ENCODE data around the gene KLB. TPM values are rescaled to one million over a fixed set of nuclear protein-coding genes. Genes with fewer than 3 reads are reported as not detected.

Gene KLB
- total and polyA plus RNA-seq, 4 donors, result 13.5 to 31.0 (median 22.8) TPM

- WGBS, result 92% methylated on average over 6 of the region's 6 CpGs
- no peaks in the 10 kb centered on the region for H3K9me3 ChIP-seq (ENCODE audit: control insufficient read depth in 4 of 4, low read length in 3 of 4)
- no peak overlapping the region for H3K9ac ChIP-seq (ENCODE audit: low read depth in 1 of 2, low read length in 2 of 2)
- DNase-seq (ENCODE audit: low spot score), result no peak
- H3K27ac ChIP-seq (ENCODE audit: low read depth in 1 of 2, low read length in 2 of 2), result no peak overlapping the region
- TF ChIP-seq EGR1 (IDR thresholded peaks at IDR 0.05; ENCODE audit: low read depth in 2 of 2) (no peak), SP1 (IDR thresholded peaks at IDR 0.05) (no peak)
- H3K4me3 ChIP-seq (ENCODE audit: low read depth in 1 of 3, low read length in 3 of 3), result no peak overlapping the region
- peaks cover 11 to 34% (median 25%) of the 10 kb centered on the region in 4 donors for H3K4me1 ChIP-seq (ENCODE audit: control insufficient read depth in 4 of 4, insufficient read depth in 4 of 4, low read length in 3 of 4)
- H3K36me3 ChIP-seq (ENCODE audit: control insufficient read depth in 4 of 4, insufficient read depth in 3 of 4, low read depth in 1 of 4, low read length in 3 of 4), result peaks cover 19 to 63% (median 53%) of the 10 kb centered on the region in 4 donors
- H3K27me3 ChIP-seq (ENCODE audit: control insufficient read depth in 4 of 4, insufficient read depth in 4 of 4, low read length in 3 of 4), result no peaks in the 10 kb centered on the region
Measured at GRCh38 chr4:39452153-39452859, 45.6 kb downstream of the KLB start.

- Histone ChIP-seq H3K9ac (ENCODE audit: low read depth in 1 of 2, low read length in 2 of 2) (no peak overlapping the region), H3K27ac (ENCODE audit: low read depth in 1 of 2, low read length in 2 of 2) (no peak overlapping the region), H3K4me1 (ENCODE audit: control insufficient read depth in 4 of 4, insufficient read depth in 4 of 4, low read length in 3 of 4) (peaks cover 14 to 41% (median 31%) of the 10 kb centered on the region in 4 donors), H3K27me3 (ENCODE audit: control insufficient read depth in 4 of 4, insufficient read depth in 4 of 4, low read length in 3 of 4) (no peaks in the 10 kb centered on the region), H3K36me3 (ENCODE audit: control insufficient read depth in 4 of 4, insufficient read depth in 3 of 4, low read depth in 1 of 4, low read length in 3 of 4) (peaks cover 19 to 64% (median 53%) of the 10 kb centered on the region in 4 donors), H3K4me3 (ENCODE audit: low read depth in 1 of 3, low read length in 3 of 3) (no peak overlapping the region), H3K9me3 (ENCODE audit: control insufficient read depth in 4 of 4, low read length in 3 of 4) (no peaks in the 10 kb centered on the region)
- DNase-seq (ENCODE audit: low spot score), result no peak
- 92% methylated on average over 11 of the region's 11 CpGs for WGBS
- no peak for TF ChIP-seq REST (IDR thresholded peaks at IDR 0.05)
Measured at GRCh38 chr4:39452860-39453587, 46.3 kb downstream of the KLB start.

- TF ChIP-seq CTCF (IDR thresholded peaks at IDR 0.05; ENCODE audit: low read depth, low read length, missing input control) (no peak), GABPA (IDR thresholded peaks at IDR 0.05 in 1 of 2, conservative IDR thresholded peaks at IDR 0.05 in 1 of 2) (no peak), FOXA2 (IDR thresholded peaks at IDR 0.05) (no peak)
- Histone ChIP-seq H3K9ac (ENCODE audit: low read depth in 1 of 2, low read length in 2 of 2) (no peak overlapping the region), H3K36me3 (ENCODE audit: control insufficient read depth in 4 of 4, insufficient read depth in 3 of 4, low read depth in 1 of 4, low read length in 3 of 4) (peaks cover 19 to 59% (median 51%) of the 10 kb centered on the region in 4 donors), H3K4me3 (ENCODE audit: low read depth in 1 of 3, low read length in 3 of 3) (no peak overlapping the region), H3K9me3 (ENCODE audit: control insufficient read depth in 4 of 4, low read length in 3 of 4) (no peaks in the 10 kb centered on the region), H3K4me1 (ENCODE audit: control insufficient read depth in 4 of 4, insufficient read depth in 4 of 4, low read length in 3 of 4) (peaks cover 14 to 41% (median 31%) of the 10 kb centered on the region in 4 donors), H3K27me3 (ENCODE audit: control insufficient read depth in 4 of 4, insufficient read depth in 4 of 4, low read length in 3 of 4) (no peaks in the 10 kb centered on the region), H3K27ac (ENCODE audit: low read depth in 1 of 2, low read length in 2 of 2) (no peak overlapping the region)
- WGBS, result 60% methylated on average over 2 of the region's 2 CpGs
- no peak for DNase-seq (ENCODE audit: low spot score)
Measured at GRCh38 chr4:39453738-39454137, 47.0 kb downstream of the KLB start.
